K562 (cell line): ENCODE data around the gene LRRC4.

Experiments used
- BMI1 ChIP-seq: fragments of 150-350 bp; IDR thresholded peaks from 2 replicates; pipeline ENCODE4 v1.6.1; 2014; ENCODE audit warnings: low read length
- CTCF ChIP-seq, 3 experiments: IDR thresholded peaks in 2 of 3; conservative IDR thresholded peaks in 1 of 3; 2 replicates each; pipeline ENCODE4 v1.5.1; 2011 to 2012; ENCODE audit warnings: low read length in 3 of 3, mild to moderate bottlenecking in 3 of 3, control low read depth in 2 of 3, improper control_type of control experiment in 1 of 3, inconsistent platforms in 1 of 3, low read depth in 1 of 3, mixed read lengths in 1 of 3, moderate library complexity in 1 of 3; ENCODE audit not compliant: insufficient read depth in 2 of 3
- EGR1 ChIP-seq: fragments of 450-650 bp; conservative IDR thresholded peaks from 2 replicates; pipeline ENCODE4 v1.6.1; 2017; ENCODE audit warnings: mild to moderate bottlenecking
- RCOR1 ChIP-seq, 2 experiments: IDR thresholded peaks; 2 replicates each; pipeline ENCODE4 v1.6.1; 2012; ENCODE audit warnings: low read depth in 2 of 2, low read length in 2 of 2, borderline replicate concordance in 1 of 2, improper control_type of control experiment in 1 of 2
- TRIM24 ChIP-seq, 2 experiments: fragments of 450-650 bp; IDR thresholded peaks; 2 replicates each; pipeline ENCODE4 v1.6.1; 2016
- ZNF41 ChIP-seq: fragments of 250-450 bp; sonication (Bioruptor Pico); conservative IDR thresholded peaks from 2 replicates; pipeline ENCODE4 v1.4.0; 2020; ENCODE audit warnings: mild to moderate bottlenecking
- ZNF717 ChIP-seq: fragments of 250-450 bp; sonication (Bioruptor Pico); IDR thresholded peaks from 2 replicates; pipeline ENCODE4 v1.5.0; 2021
- TF ChIP-seq, protein P1 (sequence below): fragments of 200-600 bp; sonication (generic); IDR thresholded peaks from one replicate; pipeline ENCODE4 v1.6.1; 2012; ENCODE audit warnings: mild to moderate bottlenecking, low read depth, low read length, inconsistent platforms

DNA sequence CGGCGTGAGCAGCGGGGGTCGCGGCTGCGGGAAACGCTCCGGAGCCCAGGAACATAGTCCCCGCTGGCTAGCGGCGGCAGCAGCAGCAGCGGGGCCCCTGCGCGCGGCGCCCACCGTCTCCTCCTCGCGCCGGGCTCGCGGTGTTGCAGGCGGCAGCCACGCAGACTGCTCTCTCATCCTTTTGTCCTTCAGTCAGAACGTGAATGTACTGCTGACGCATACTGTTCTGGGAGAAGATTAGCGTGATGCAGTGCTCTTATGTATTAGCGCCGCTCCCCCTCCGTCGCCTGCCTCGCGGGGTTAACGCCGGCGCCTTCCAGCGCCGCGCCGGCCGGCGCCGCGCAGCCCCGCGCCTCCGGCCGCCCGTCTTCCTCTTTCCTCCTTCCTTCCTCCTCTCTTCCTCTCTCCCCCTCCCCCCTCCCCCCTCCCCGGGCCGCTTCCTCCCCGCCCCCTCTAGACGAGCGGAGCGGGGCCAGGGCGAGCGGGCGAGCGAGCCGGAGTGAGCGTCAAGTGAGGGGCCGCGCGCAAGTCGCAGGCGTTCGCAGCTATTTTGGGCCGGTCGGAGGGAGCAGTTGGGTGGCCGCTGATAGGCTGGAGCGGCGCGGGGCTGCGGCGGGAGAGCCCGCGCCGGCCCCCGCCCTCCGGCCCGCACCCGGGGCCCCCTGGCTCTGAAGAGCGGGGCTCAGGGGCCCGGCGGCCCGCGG is 816 bp upstream of the LRRC4 start:
- TF ChIP-seq ZNF717 (no peak), ZNF41 (no peak), EGR1 (no peak), RCOR1 (IDR thresholded peaks at IDR 0.05; ENCODE audit: borderline replicate concordance in 1 of 2, low read depth in 2 of 2, low read length in 2 of 2) (no peak), CTCF (IDR thresholded peaks at IDR 0.05 in 2 of 3, conservative IDR thresholded peaks at IDR 0.05 in 1 of 3; ENCODE audit: insufficient read depth in 2 of 3, low read depth in 1 of 3, low read length in 3 of 3) (no peak), BMI1 (no peak), TRIM24 (IDR thresholded peaks at IDR 0.05) (no peak)
- TF ChIP-seq, protein P1, sequence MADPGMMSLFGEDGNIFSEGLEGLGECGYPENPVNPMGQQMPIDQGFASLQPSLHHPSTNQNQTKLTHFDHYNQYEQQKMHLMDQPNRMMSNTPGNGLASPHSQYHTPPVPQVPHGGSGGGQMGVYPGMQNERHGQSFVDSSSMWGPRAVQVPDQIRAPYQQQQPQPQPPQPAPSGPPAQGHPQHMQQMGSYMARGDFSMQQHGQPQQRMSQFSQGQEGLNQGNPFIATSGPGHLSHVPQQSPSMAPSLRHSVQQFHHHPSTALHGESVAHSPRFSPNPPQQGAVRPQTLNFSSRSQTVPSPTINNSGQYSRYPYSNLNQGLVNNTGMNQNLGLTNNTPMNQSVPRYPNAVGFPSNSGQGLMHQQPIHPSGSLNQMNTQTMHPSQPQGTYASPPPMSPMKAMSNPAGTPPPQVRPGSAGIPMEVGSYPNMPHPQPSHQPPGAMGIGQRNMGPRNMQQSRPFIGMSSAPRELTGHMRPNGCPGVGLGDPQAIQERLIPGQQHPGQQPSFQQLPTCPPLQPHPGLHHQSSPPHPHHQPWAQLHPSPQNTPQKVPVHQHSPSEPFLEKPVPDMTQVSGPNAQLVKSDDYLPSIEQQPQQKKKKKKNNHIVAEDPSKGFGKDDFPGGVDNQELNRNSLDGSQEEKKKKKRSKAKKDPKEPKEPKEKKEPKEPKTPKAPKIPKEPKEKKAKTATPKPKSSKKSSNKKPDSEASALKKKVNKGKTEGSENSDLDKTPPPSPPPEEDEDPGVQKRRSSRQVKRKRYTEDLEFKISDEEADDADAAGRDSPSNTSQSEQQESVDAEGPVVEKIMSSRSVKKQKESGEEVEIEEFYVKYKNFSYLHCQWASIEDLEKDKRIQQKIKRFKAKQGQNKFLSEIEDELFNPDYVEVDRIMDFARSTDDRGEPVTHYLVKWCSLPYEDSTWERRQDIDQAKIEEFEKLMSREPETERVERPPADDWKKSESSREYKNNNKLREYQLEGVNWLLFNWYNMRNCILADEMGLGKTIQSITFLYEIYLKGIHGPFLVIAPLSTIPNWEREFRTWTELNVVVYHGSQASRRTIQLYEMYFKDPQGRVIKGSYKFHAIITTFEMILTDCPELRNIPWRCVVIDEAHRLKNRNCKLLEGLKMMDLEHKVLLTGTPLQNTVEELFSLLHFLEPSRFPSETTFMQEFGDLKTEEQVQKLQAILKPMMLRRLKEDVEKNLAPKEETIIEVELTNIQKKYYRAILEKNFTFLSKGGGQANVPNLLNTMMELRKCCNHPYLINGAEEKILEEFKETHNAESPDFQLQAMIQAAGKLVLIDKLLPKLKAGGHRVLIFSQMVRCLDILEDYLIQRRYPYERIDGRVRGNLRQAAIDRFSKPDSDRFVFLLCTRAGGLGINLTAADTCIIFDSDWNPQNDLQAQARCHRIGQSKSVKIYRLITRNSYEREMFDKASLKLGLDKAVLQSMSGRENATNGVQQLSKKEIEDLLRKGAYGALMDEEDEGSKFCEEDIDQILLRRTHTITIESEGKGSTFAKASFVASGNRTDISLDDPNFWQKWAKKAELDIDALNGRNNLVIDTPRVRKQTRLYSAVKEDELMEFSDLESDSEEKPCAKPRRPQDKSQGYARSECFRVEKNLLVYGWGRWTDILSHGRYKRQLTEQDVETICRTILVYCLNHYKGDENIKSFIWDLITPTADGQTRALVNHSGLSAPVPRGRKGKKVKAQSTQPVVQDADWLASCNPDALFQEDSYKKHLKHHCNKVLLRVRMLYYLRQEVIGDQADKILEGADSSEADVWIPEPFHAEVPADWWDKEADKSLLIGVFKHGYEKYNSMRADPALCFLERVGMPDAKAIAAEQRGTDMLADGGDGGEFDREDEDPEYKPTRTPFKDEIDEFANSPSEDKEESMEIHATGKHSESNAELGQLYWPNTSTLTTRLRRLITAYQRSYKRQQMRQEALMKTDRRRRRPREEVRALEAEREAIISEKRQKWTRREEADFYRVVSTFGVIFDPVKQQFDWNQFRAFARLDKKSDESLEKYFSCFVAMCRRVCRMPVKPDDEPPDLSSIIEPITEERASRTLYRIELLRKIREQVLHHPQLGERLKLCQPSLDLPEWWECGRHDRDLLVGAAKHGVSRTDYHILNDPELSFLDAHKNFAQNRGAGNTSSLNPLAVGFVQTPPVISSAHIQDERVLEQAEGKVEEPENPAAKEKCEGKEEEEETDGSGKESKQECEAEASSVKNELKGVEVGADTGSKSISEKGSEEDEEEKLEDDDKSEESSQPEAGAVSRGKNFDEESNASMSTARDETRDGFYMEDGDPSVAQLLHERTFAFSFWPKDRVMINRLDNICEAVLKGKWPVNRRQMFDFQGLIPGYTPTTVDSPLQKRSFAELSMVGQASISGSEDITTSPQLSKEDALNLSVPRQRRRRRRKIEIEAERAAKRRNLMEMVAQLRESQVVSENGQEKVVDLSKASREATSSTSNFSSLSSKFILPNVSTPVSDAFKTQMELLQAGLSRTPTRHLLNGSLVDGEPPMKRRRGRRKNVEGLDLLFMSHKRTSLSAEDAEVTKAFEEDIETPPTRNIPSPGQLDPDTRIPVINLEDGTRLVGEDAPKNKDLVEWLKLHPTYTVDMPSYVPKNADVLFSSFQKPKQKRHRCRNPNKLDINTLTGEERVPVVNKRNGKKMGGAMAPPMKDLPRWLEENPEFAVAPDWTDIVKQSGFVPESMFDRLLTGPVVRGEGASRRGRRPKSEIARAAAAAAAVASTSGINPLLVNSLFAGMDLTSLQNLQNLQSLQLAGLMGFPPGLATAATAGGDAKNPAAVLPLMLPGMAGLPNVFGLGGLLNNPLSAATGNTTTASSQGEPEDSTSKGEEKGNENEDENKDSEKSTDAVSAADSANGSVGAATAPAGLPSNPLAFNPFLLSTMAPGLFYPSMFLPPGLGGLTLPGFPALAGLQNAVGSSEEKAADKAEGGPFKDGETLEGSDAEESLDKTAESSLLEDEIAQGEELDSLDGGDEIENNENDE = no peak
